ENCODE data around the gene MEGF11.

- TF ChIP-seq POLR2A (IDR thresholded peaks at IDR 0.05) (no peak), POLR2AphosphoS5 (IDR thresholded peaks at IDR 0.05; ENCODE audit: insufficient read depth in 1 of 2, low read depth in 1 of 2) (no peak)
- TF ChIP-seq, protein P1, sequence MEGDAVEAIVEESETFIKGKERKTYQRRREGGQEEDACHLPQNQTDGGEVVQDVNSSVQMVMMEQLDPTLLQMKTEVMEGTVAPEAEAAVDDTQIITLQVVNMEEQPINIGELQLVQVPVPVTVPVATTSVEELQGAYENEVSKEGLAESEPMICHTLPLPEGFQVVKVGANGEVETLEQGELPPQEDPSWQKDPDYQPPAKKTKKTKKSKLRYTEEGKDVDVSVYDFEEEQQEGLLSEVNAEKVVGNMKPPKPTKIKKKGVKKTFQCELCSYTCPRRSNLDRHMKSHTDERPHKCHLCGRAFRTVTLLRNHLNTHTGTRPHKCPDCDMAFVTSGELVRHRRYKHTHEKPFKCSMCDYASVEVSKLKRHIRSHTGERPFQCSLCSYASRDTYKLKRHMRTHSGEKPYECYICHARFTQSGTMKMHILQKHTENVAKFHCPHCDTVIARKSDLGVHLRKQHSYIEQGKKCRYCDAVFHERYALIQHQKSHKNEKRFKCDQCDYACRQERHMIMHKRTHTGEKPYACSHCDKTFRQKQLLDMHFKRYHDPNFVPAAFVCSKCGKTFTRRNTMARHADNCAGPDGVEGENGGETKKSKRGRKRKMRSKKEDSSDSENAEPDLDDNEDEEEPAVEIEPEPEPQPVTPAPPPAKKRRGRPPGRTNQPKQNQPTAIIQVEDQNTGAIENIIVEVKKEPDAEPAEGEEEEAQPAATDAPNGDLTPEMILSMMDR (IDR thresholded peaks at IDR 0.05): no peak
Measured at GRCh38 chr15:66004618-66005262, 248.8 kb downstream of the MEGF11 start.
